Endodermal cell (in vitro differentiated cells): Measurements from ENCODE around the gene UGT1A7. TPM values are rescaled to one million over a fixed set of nuclear protein-coding genes. Genes with fewer than 3 reads are reported as not detected.

Experiments
- DNase-seq: peaks from one replicate; pipeline ENCODE4 v3.0.0-alpha.2; 2017
- H3K27ac ChIP-seq: 2 replicates; pipeline ENCODE4 v1.5.1; 2013; ENCODE audit warnings: mild to moderate bottlenecking, low read depth, low read length, moderate library complexity
- H3K27me3 ChIP-seq: 2 replicates; pipeline ENCODE4 v1.6.1; 2013; ENCODE audit warnings: mild to moderate bottlenecking, low read length, moderate library complexity; ENCODE audit not compliant: insufficient read depth, control insufficient read depth, poor library complexity, severe bottlenecking
- H3K36me3 ChIP-seq: 2 replicates; pipeline ENCODE4 v1.7.0; 2013; ENCODE audit warnings: mild to moderate bottlenecking, low read length, moderate library complexity; ENCODE audit not compliant: control insufficient read depth, insufficient read depth
- H3K4me1 ChIP-seq: one replicate; pipeline ENCODE4 v1.7.0; 2013; ENCODE audit warnings: low read length; ENCODE audit not compliant: control insufficient read depth, insufficient read depth
- H3K4me3 ChIP-seq: 2 replicates; pipeline ENCODE4 v1.5.1; 2013; ENCODE audit warnings: mild to moderate bottlenecking, low read length, moderate library complexity
- H3K9ac ChIP-seq: 2 replicates; pipeline ENCODE4 v1.6.1; 2013; ENCODE audit warnings: mild to moderate bottlenecking, low read length, moderate library complexity; ENCODE audit not compliant: poor library complexity, severe bottlenecking; ENCODE audit errors: extremely low read depth
- H3K9me3 ChIP-seq: 2 replicates; pipeline ENCODE4 v1.6.1; 2013; ENCODE audit warnings: mild to moderate bottlenecking, low read length, moderate library complexity; ENCODE audit not compliant: control insufficient read depth
- H3K27ac Mint-ChIP-seq: 2 replicates; pipeline ENCODE4 v1.8.0; 2020; ENCODE audit warnings: mixed read lengths
- H3K27me3 Mint-ChIP-seq: 2 replicates; pipeline ENCODE4 v1.8.0; 2021; ENCODE audit warnings: mild to moderate bottlenecking, mixed read lengths; ENCODE audit not compliant: insufficient read depth
- H3K36me3 Mint-ChIP-seq: 2 replicates; pipeline ENCODE4 v1.8.0; 2020; ENCODE audit warnings: low read depth, mixed read lengths
- H3K4me1 Mint-ChIP-seq: 2 replicates; pipeline ENCODE4 v1.8.0; 2020; ENCODE audit warnings: mixed read lengths
- H3K4me3 Mint-ChIP-seq: 2 replicates; pipeline ENCODE4 v1.8.0; 2020; ENCODE audit warnings: mild to moderate bottlenecking, moderate library complexity, mixed read lengths
- H3K9me3 Mint-ChIP-seq: 2 replicates; pipeline ENCODE4 v1.8.0; 2020; ENCODE audit warnings: mild to moderate bottlenecking, mixed read lengths
- WGBS, 2 experiments: methylation state at CpG; one replicate each; pipeline versions ENCODE4 v1.1.5 to v1.1.7; 2013; ENCODE audit warnings: missing lambda C conversion rate in 2 of 2, mixed read lengths in 1 of 2; ENCODE audit not compliant: insufficient coverage in 1 of 2, insufficient read length in 1 of 2; 5-methylcytosine and 5-hydroxymethylcytosine counted together
- total RNA-seq, 2 donors: library from RNA; stranded (reverse); fragmentation: NEBNext Ultra II Directional in 1 of 2; extraction: Animal tissue kit (Norgen Biotek cat#: 25700) in 1 of 2; gene quantifications; 2 replicates in 1 of 2; 3 replicates in 1 of 2; pipeline ENCODE4 v1.2.1, GENCODE V29; 2021
- TF ChIP-seq, protein P1 (sequence below): fragments of 200-600 bp; sonication (generic); conservative IDR thresholded peaks from 2 replicates; pipeline ENCODE4 v1.5.0; 2021; ENCODE audit warnings: antibody characterized with exemption, mild to moderate bottlenecking

Gene UGT1A7
- total RNA-seq, 2 donors from 2014 or later: not detected

DNA sequence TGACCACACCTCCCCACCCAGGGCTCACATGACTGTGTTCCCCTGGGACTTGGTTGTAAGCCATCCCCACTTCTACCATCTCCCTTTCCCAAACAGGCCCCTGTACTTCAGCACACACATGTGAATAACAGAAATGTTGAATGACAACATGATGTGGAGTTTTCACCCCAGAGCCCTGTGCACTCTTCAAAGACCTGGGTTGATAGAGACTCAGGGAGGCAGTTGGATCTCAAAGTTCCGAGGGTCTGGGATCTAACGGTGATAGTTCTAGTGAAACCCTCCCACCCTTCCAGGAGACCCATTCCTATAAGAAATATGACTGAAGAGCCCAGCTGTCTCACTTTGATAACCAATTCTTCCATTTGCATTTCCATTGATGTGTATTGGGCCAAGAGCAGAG, 96.3 kb downstream of the UGT1A7 start, which contains the start of gene MROH2A:
TSS of gene MROH2A (plus strand) at position 301 of the 400 bp plus-strand sequence. CDS start 1,029 bp downstream, outside the sequence.
- TF ChIP-seq, protein P1, sequence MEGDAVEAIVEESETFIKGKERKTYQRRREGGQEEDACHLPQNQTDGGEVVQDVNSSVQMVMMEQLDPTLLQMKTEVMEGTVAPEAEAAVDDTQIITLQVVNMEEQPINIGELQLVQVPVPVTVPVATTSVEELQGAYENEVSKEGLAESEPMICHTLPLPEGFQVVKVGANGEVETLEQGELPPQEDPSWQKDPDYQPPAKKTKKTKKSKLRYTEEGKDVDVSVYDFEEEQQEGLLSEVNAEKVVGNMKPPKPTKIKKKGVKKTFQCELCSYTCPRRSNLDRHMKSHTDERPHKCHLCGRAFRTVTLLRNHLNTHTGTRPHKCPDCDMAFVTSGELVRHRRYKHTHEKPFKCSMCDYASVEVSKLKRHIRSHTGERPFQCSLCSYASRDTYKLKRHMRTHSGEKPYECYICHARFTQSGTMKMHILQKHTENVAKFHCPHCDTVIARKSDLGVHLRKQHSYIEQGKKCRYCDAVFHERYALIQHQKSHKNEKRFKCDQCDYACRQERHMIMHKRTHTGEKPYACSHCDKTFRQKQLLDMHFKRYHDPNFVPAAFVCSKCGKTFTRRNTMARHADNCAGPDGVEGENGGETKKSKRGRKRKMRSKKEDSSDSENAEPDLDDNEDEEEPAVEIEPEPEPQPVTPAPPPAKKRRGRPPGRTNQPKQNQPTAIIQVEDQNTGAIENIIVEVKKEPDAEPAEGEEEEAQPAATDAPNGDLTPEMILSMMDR: no peak
- H3K36me3 ChIP-seq: no peaks in the 10 kb centered on the region
- DNase-seq: no peak
- no peaks in the 10 kb centered on the region for H3K4me1 Mint-ChIP-seq
- peaks cover 10% of the 10 kb centered on the region for H3K9me3 ChIP-seq
- H3K9ac ChIP-seq: no peak within 1 kb of the TSS
- H3K36me3 Mint-ChIP-seq: no peaks in the 10 kb centered on the region
- peaks cover 22% of the 10 kb centered on the region for H3K9me3 Mint-ChIP-seq
- no peak within 1 kb of the TSS for H3K4me3 Mint-ChIP-seq
- no peak within 1 kb of the TSS for H3K4me3 ChIP-seq
- no peak within 1 kb of the TSS for H3K27ac Mint-ChIP-seq
- no peak within 1 kb of the TSS for H3K27ac ChIP-seq
- H3K4me1 ChIP-seq: no peaks in the 10 kb centered on the region
- H3K27me3 Mint-ChIP-seq: peaks cover 5% of the 10 kb centered on the region
- no peaks in the 10 kb centered on the region for H3K27me3 ChIP-seq
- WGBS, 2 experiments: 81% methylated on average over 2 of the region's 2 CpGs; no CpG with 5 or more reads in 1 of the 2 experiments

DNA sequence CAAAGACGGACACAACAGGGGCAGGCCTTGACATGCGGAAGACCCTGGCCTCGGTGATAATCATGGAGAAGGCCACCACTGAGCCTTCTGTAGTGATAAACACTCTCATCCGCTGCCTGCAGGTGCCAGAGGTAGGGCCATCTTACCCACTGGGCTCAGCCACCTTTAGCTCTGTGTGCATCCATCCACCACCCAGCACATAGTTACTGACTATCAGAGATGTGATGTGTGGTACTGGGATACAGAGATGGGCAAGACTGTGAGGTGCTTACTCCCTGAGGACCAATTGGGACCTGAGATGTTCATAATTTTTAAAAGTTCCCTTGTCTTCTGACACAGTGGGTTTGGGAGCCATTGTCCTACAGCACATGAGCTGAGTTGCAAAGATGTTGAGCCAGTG, 98.0 kb downstream of the UGT1A7 start:
- Mint-ChIP-seq H3K36me3 (no peaks in the 10 kb centered on the region), H3K27ac (no peak overlapping the region), H3K27me3 (peaks cover 5% of the 10 kb centered on the region), H3K4me1 (no peaks in the 10 kb centered on the region), H3K4me3 (no peak overlapping the region), H3K9me3 (peaks cover 22% of the 10 kb centered on the region)
- Histone ChIP-seq H3K27ac (no peak overlapping the region), H3K36me3 (no peaks in the 10 kb centered on the region), H3K9me3 (peaks cover 10% of the 10 kb centered on the region), H3K9ac (no peak overlapping the region), H3K4me1 (no peaks in the 10 kb centered on the region), H3K27me3 (no peaks in the 10 kb centered on the region), H3K4me3 (no peak overlapping the region)
- WGBS, 2 experiments: 91 to 100% methylated on average over 3 to 4 of the region's 4 CpGs
- DNase-seq: no peak
- TF ChIP-seq, protein P1: no peak

DNA sequence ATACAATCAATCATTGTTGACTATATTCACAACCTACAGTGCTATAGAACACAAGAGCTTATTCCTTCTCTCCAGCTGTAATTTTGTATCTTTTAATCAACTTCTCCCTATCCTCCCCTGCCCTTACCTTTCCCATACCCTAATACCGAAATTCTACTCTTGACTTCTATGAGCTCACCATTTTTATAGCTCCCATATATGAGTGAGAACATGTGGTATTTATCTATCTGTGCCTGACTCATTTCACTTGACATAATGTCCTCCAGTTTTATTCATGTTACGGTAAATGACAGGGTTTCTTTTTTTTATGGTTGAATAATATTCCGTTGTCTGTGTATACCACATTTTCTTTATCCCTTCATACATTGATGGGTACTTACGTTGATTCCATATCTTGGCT, 99.1 kb downstream of the UGT1A7 start:
- TF ChIP-seq, protein P1: no peak
- Mint-ChIP-seq H3K9me3 (peaks cover 15% of the 10 kb centered on the region), H3K36me3 (no peaks in the 10 kb centered on the region), H3K4me3 (no peak overlapping the region), H3K27ac (no peak overlapping the region), H3K4me1 (no peaks in the 10 kb centered on the region), H3K27me3 (peaks cover 5% of the 10 kb centered on the region)
- H3K9me3 ChIP-seq: peaks cover 7% of the 10 kb centered on the region
- H3K27me3 ChIP-seq: no peaks in the 10 kb centered on the region
- H3K27ac ChIP-seq: no peak overlapping the region
- H3K4me1 ChIP-seq: no peaks in the 10 kb centered on the region
- H3K4me3 ChIP-seq: no peak overlapping the region
- no peaks in the 10 kb centered on the region for H3K36me3 ChIP-seq
- 85 to 100% methylated on average over 1 to 3 of the region's 4 CpGs for WGBS, 2 experiments
- DNase-seq: no peak
- no peak overlapping the region for H3K9ac ChIP-seq
